ENCODE data around the gene ELOB. TPM values are rescaled to one million over a fixed set of nuclear protein-coding genes. Genes with fewer than 3 reads are reported as not detected.

ELOB gene
- total and polyA plus RNA-seq, 2 experiments from 2014 or later, result 180 to 606 TPM

GRCh38 chr16:2779151-2779920 lies 2.3 kb upstream of the ELOB start:
- Histone ChIP-seq H3K9me3 (ENCODE audit: low read depth) (no peaks in the 10 kb centered on the region), H3K36me3 (peaks cover 10% of the 10 kb centered on the region), H3K4me3 (no peak overlapping the region), H3K27me3 (peaks cover under 1% of the 10 kb centered on the region), H3K27ac (peak overlapping the region; percentile 100), H3K4me1 (ENCODE audit: low read depth) (peaks cover 3% of the 10 kb centered on the region)
- no peak for DNase-seq (ENCODE audit: low read depth in 1 of 2, low spot score in 1 of 2)
- TF ChIP-seq CTCF (IDR thresholded peaks at IDR 0.05; ENCODE audit: low read depth, low read length), result no peak

GRCh38 chr16:2778630-2778958 lies 1.5 kb upstream of the ELOB start:
- Histone ChIP-seq H3K27ac (peak overlapping the region; percentile 100), H3K9me3 (ENCODE audit: low read depth) (no peaks in the 10 kb centered on the region), H3K27me3 (no peaks in the 10 kb centered on the region), H3K4me3 (peak overlapping the region; percentile 74), H3K36me3 (peaks cover 11% of the 10 kb centered on the region), H3K4me1 (ENCODE audit: low read depth) (peaks cover 3% of the 10 kb centered on the region)
- no peak for DNase-seq (ENCODE audit: low read depth in 1 of 2, low spot score in 1 of 2)
- no peak for TF ChIP-seq CTCF (IDR thresholded peaks at IDR 0.05; ENCODE audit: low read depth, low read length)

GRCh38 chr16:2777903-2778629 lies 986 bp upstream of the ELOB start:
- Histone ChIP-seq H3K27ac (peak overlapping the region; percentile 100), H3K36me3 (peaks cover 16% of the 10 kb centered on the region), H3K4me3 (peak overlapping the region; percentile 74), H3K27me3 (no peaks in the 10 kb centered on the region), H3K4me1 (ENCODE audit: low read depth) (peaks cover 3% of the 10 kb centered on the region), H3K9me3 (ENCODE audit: low read depth) (no peaks in the 10 kb centered on the region)
- DNase-seq (ENCODE audit: low read depth in 1 of 2, low spot score in 1 of 2), result peak; percentile 22 to 42
- no peak for TF ChIP-seq CTCF (IDR thresholded peaks at IDR 0.05; ENCODE audit: low read depth, low read length)

GRCh38 chr16:2776500-2777139 lies 460 bp downstream of the ELOB start:
- Histone ChIP-seq H3K27me3 (no peaks in the 10 kb centered on the region), H3K4me3 (peak overlapping the region; percentile 74), H3K4me1 (ENCODE audit: low read depth) (peaks cover 3% of the 10 kb centered on the region), H3K36me3 (peaks cover 17% of the 10 kb centered on the region), H3K27ac (peak overlapping the region; percentile 81), H3K9me3 (ENCODE audit: low read depth) (no peaks in the 10 kb centered on the region)
- DNase-seq (ENCODE audit: low read depth in 1 of 2, low spot score in 1 of 2), result no peak
- TF ChIP-seq CTCF (IDR thresholded peaks at IDR 0.05; ENCODE audit: low read depth, low read length), result no peak

GRCh38 chr16:2775765-2776499 lies 1.1 kb downstream of the ELOB start:
- H3K4me1 ChIP-seq (ENCODE audit: low read depth), result peaks cover 3% of the 10 kb centered on the region
- DNase-seq (ENCODE audit: low read depth in 1 of 2, low spot score in 1 of 2), result no peak
- no peak overlapping the region for H3K27ac ChIP-seq
- H3K4me3 ChIP-seq, result peak overlapping the region; percentile 74
- H3K27me3 ChIP-seq, result no peaks in the 10 kb centered on the region
- no peak for TF ChIP-seq CTCF (IDR thresholded peaks at IDR 0.05; ENCODE audit: low read depth, low read length)
- H3K36me3 ChIP-seq, result peaks cover 24% of the 10 kb centered on the region
- H3K9me3 ChIP-seq (ENCODE audit: low read depth), result no peaks in the 10 kb centered on the region

Data from cardiac muscle cell (in vitro differentiated cells and primary cell).